Peyer's patch (tissue), 4 donors: ENCODE results near the gene FLACC1. TPM values are rescaled to one million over a fixed set of nuclear protein-coding genes. Genes with fewer than 3 reads are reported as not detected.

Experiments used
- DNase-seq, 3 donors: peaks; one replicate each; pipeline ENCODE4 v3.0.0-alpha.2; 2017 to 2019
- H3K27ac ChIP-seq, 4 donors: fragments of 200-600 bp; sonication (generic); one replicate each; pipeline ENCODE4 v1.5.1; 2016 to 2019
- H3K27me3 ChIP-seq, 2 donors: fragments of 200-600 bp; sonication (generic); one replicate each; pipeline ENCODE4 v1.5.1; 2019
- H3K36me3 ChIP-seq, 3 donors: fragments of 200-600 bp; sonication (generic); one replicate each; pipeline ENCODE4 v1.5.1; 2016 to 2019
- H3K4me1 ChIP-seq, 4 donors: fragments of 200-600 bp; sonication (generic); one replicate each; pipeline ENCODE4 v1.5.1; 2016 to 2019
- H3K4me3 ChIP-seq, 4 donors: fragments of 200-600 bp; sonication (generic); 1 replicate in 3 of 4; 2 replicates in 1 of 4; pipeline ENCODE4 v1.5.1; 2016 to 2019; ENCODE audit warnings: mild to moderate bottlenecking in 1 of 4
- H3K9me3 ChIP-seq, 4 donors: fragments of 200-600 bp; sonication (generic); one replicate each; pipeline ENCODE4 v1.5.1; 2016 to 2019; ENCODE audit warnings: mild to moderate bottlenecking in 1 of 4
- POLR2A ChIP-seq, 2 donors: fragments of 450-650 bp; IDR thresholded peaks; one replicate each; pipeline ENCODE4 v1.5.1; 2017; ENCODE audit warnings: antibody characterized with exemption in 2 of 2, mild to moderate bottlenecking in 2 of 2, moderate library complexity in 2 of 2
- total RNA-seq, 4 donors: library from RNA; depleted of rRNA; stranded (reverse); fragments of >200 nt; gene quantifications; one replicate each; pipeline ENCODE4 v1.1.0, GENCODE V29; 2016
- TF ChIP-seq, protein P1 (sequence below), 6 experiments: fragments of 450-650 bp in 4 of 6; fragments of 200-600 bp in 2 of 6; sonication (generic) in 1 of 6; IDR thresholded peaks; one replicate each; pipeline ENCODE4 v1.5.1; 2017 to 2019; ENCODE audit warnings: antibody characterized with exemption in 6 of 6, mild to moderate bottlenecking in 3 of 6, moderate library complexity in 1 of 6

FLACC1 gene
- total RNA-seq, 4 donors from 2014 or later: 3.3 to 7.8 (median 6.6) TPM; not detected in 1

DNA sequence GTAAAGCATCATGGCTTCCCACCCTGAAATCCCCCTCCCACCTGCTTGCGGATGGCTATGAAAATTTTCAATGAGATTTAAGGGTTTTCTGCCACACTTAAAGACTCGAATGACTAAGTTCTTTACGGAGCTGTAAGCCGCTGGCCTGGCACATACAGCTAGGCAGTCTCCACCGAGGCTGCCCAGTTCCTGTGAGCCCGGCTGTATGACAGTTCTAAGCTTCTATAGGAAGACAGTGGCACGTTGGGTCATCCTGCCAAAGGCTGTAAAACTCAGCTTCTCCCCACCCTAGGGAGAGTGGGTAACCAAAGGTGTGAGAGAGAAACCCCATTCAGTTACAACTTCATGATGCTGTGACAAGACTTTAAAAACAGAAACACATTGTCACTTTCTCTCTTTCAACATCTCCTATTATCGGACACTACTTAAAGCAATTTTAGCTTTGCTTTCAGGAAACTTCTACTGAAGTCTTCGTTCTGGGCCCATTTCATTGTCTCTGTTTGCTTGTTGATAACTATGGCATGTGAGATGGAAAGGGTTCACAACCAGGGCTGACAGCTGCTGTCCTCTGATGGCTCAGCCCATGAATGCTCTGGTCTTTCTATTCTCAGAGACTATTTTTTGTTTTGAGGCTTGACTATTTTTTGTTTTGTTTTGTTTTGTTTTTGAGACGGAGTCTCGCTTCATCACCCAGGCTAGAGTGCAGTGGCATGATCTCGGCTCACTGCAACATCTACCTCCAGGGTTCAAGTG is 89.7 kb downstream of the FLACC1 start:
- H3K9me3 ChIP-seq: no peaks in the 10 kb centered on the region
- no peak overlapping the region for H3K27ac ChIP-seq
- DNase-seq: no peak
- H3K4me3 ChIP-seq: no peak overlapping the region
- no peaks in the 10 kb centered on the region for H3K4me1 ChIP-seq
- H3K36me3 ChIP-seq: peaks cover 0 to 52% (median 0%) of the 10 kb centered on the region in 3 donors
- TF ChIP-seq, protein P1, sequence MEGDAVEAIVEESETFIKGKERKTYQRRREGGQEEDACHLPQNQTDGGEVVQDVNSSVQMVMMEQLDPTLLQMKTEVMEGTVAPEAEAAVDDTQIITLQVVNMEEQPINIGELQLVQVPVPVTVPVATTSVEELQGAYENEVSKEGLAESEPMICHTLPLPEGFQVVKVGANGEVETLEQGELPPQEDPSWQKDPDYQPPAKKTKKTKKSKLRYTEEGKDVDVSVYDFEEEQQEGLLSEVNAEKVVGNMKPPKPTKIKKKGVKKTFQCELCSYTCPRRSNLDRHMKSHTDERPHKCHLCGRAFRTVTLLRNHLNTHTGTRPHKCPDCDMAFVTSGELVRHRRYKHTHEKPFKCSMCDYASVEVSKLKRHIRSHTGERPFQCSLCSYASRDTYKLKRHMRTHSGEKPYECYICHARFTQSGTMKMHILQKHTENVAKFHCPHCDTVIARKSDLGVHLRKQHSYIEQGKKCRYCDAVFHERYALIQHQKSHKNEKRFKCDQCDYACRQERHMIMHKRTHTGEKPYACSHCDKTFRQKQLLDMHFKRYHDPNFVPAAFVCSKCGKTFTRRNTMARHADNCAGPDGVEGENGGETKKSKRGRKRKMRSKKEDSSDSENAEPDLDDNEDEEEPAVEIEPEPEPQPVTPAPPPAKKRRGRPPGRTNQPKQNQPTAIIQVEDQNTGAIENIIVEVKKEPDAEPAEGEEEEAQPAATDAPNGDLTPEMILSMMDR (IDR thresholded peaks at IDR 0.05): no peak
- TF ChIP-seq POLR2A (IDR thresholded peaks at IDR 0.05): no peak
- H3K27me3 ChIP-seq: no peaks in the 10 kb centered on the region

DNA sequence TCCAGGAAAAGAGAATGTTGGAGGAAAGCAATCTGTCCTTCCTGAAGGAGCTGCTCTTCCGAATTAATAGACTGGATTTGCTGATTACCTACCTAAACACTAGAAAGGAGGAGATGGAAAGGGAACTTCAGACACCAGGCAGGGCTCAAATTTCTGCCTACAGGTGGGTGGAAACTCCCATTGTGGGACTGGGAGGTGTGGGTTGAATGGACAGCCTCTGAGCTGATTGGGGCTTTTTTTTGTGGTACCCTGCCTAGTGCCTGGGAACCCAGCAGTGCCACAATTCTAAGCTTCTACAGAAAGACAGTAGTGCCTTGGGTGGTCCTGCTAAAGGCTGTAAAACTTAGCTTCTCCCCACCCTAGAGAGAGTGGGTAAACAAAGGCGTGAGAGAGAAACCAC is 90.5 kb downstream of the FLACC1 start:
- H3K27me3 ChIP-seq: no peaks in the 10 kb centered on the region
- H3K4me3 ChIP-seq: no peak overlapping the region
- H3K9me3 ChIP-seq: no peaks in the 10 kb centered on the region
- no peaks in the 10 kb centered on the region for H3K4me1 ChIP-seq
- no peak overlapping the region for H3K27ac ChIP-seq
- peaks cover 0 to 46% (median 0%) of the 10 kb centered on the region in 3 donors for H3K36me3 ChIP-seq
- TF ChIP-seq POLR2A (IDR thresholded peaks at IDR 0.05): no peak
- TF ChIP-seq, protein P1 (IDR thresholded peaks at IDR 0.05): no peak
- no peak for DNase-seq

DNA sequence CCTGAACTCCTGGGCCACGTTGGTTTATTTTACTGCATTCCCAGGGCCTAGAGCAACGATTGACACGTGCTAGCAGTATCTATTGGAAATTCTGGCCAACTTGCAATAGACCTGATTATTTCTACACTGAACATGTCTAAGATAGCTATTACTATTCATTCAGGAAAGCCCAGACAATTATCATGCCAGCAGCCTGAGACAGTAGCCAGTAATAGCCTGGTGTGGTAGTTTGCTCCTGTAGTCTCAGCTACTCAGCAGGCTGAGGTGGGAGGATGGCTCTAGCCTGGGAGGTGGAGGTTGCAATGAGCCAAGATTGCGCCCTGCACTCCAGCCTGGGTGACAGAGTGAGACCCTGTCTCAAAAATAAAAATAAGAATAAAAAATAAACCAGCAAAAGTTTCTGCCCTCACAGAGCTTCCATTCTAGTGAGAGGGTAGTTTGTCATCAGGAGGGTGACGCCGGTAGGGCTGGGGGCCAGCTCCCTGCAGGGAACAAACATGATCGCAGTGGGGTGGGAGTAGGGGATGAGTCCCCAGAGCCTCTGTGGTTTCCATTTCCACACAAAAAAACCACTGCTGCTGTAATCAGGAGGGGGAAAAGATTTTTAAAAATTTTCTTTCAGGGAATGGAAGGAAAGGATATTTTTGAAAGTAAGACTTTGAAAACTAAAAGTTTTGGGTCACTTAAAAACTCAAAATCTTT is 92.5 kb downstream of the FLACC1 start:
- no peaks in the 10 kb centered on the region for H3K9me3 ChIP-seq
- H3K27ac ChIP-seq: peak overlapping the region in 1 of 4 donors; percentile 14

DNA sequence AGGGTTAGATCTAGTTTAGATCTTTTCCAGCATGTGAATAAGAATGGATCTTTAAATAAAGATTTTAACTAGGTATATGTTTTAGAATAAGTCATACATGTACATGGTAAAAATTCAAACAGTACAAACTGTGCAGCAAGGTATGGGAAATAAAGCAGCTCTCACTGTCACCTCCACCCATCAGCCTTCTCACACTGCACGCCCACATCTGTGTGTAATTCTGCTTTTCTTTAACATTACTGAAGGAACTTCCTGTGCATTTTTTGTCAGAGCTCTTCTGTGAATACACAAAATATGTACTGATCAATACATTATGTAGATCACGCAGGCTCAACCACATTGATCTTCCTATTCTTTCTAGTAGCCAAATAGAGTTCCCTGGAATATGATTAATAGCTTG is 93.4 kb downstream of the FLACC1 start:
- H3K36me3 ChIP-seq: peaks cover 0 to 19% (median 0%) of the 10 kb centered on the region in 3 donors
- H3K4me3 ChIP-seq: no peak overlapping the region
- no peak for DNase-seq
- peaks cover 0 to 19% (median 7%) of the 10 kb centered on the region in 4 donors for H3K4me1 ChIP-seq
- H3K27me3 ChIP-seq: no peaks in the 10 kb centered on the region
- no peak overlapping the region for H3K27ac ChIP-seq
- TF ChIP-seq POLR2A (IDR thresholded peaks at IDR 0.05): no peak
- TF ChIP-seq, protein P1 (IDR thresholded peaks at IDR 0.05): no peak
- H3K9me3 ChIP-seq: no peaks in the 10 kb centered on the region

More for the DNA sequence above, 92.5 kb downstream of the FLACC1 start:
- no peak overlapping the region for H3K4me3 ChIP-seq
- TF ChIP-seq POLR2A (IDR thresholded peaks at IDR 0.05): no peak
- H3K4me1 ChIP-seq: peaks cover 0 to 12% (median under 1%) of the 10 kb centered on the region in 4 donors
- H3K36me3 ChIP-seq: peaks cover 0 to 26% (median 0%) of the 10 kb centered on the region in 3 donors
- no peak for DNase-seq
- no peaks in the 10 kb centered on the region for H3K27me3 ChIP-seq

DNA sequence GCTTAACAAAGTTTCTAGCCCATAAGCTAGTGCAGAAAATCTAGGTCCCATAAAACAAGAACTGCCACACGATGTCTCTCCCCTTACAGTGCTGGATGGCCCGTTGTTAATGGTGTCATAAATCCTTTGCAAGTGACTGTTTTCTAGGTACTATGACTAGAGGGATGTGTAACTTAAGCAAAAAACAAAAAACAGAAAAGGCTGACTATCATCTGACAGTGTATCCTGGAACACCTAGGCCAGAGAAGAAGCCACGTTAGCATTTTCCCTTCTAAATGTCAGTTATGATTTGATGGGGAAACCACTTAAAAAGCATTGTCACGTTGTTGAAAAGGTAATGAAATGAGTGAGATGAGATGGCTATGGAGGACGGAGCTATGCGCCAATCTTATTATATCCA is 94.4 kb downstream of the FLACC1 start:
- peak overlapping the region in 1 of 4 donors; percentile 35 for H3K27ac ChIP-seq
- TF ChIP-seq, protein P1 (IDR thresholded peaks at IDR 0.05): no peak
- TF ChIP-seq POLR2A (IDR thresholded peaks at IDR 0.05): no peak
- peak overlapping the region in 1 of 4 donors; percentile 2 for H3K4me3 ChIP-seq
- H3K9me3 ChIP-seq: no peaks in the 10 kb centered on the region
- H3K27me3 ChIP-seq: no peaks in the 10 kb centered on the region
- DNase-seq: no peak
- peaks cover 0 to 12% (median 0%) of the 10 kb centered on the region in 3 donors for H3K36me3 ChIP-seq
- peaks cover 0 to 19% (median 7%) of the 10 kb centered on the region in 4 donors for H3K4me1 ChIP-seq

DNA sequence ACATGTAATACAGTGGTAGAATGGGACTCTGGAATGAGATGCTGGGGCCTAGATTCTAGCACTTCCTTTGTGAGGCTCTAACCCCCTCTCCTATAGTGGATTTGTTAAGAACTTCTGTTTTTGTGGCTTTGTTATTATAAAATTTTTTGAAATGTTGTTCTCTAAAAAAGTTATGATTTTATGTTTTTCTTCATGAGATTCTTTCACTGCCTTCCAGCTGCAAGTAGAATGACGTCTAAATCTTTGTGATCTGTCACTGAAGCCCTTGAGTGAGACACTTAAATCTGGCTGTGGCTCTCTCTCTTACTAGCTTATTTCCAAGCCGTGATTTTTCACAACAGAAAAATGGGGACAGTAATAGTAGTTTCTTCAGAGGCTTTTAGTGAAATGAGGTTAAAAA is 95.2 kb downstream of the FLACC1 start:
- H3K4me3 ChIP-seq: peak overlapping the region; percentile 33 to 51 (median 40)
- no peaks in the 10 kb centered on the region for H3K27me3 ChIP-seq
- no peaks in the 10 kb centered on the region for H3K9me3 ChIP-seq
- H3K27ac ChIP-seq: peak overlapping the region in 3 of 4 donors; percentile 85 to 96 (median 88)
- no peak for DNase-seq
- TF ChIP-seq POLR2A (IDR thresholded peaks at IDR 0.05): no peak
- TF ChIP-seq, protein P1 (IDR thresholded peaks at IDR 0.05): no peak
- peaks cover 0 to 4% (median 0%) of the 10 kb centered on the region in 3 donors for H3K36me3 ChIP-seq
- H3K4me1 ChIP-seq: peaks cover 0 to 27% (median 9%) of the 10 kb centered on the region in 4 donors
